Stimulated activated CD8-positive, alpha-beta memory T cell treated with anti-CD3 and anti-CD28 coated beads, Interleukin-12 subunit alpha, Interleukin-12 subunit beta, amount 100 ng/mL, for 4 hours (primary cell): ENCODE results near the gene PDE4B.

Source experiments
- DNase-seq: peaks from one replicate; pipeline ENCODE4 v3.0.0-alpha.2; 2020; ENCODE audit warnings: low read depth

Gene PDE4B

DNA sequence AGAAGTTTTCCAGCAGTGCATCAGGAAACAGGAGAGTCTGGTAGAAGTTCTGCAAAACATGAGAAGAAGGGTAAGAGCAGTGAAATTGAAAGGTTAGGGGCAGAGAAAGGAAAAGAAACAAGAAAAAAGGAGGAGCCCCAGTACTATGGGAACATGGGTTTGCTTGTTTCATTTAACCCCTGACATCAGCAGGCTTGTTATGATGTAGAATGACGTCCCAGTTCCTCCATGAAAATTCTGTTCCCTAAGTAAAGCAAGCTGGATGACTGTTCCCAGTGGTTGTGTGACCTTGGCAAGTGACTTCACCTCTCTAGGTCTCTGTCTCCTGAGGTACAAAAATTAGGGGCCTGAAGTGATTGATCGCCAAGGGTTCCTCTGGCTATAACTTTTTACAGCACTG, 472.6 kb downstream of the PDE4B start:
- no peak for DNase-seq

DNA sequence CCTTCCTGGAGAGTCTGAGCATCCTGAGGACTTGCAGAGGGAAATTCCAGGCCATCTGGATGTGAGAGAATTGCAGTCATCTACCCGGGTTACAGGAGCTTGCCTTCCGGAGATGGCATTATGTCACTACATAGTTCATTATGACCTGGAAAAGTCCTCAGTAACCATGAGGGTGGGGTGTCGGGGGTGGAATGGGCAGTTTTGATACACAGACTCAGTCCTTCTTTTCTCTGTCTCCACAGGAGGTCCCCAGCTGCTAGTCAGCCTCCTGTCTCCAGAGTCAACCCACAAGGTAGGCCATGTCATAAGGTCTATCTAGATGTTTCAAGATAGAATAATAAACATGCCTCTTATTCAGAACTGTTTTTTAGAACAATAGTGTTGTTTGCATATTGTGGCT, 473.1 kb downstream of the PDE4B start:
- no peak for DNase-seq

DNA sequence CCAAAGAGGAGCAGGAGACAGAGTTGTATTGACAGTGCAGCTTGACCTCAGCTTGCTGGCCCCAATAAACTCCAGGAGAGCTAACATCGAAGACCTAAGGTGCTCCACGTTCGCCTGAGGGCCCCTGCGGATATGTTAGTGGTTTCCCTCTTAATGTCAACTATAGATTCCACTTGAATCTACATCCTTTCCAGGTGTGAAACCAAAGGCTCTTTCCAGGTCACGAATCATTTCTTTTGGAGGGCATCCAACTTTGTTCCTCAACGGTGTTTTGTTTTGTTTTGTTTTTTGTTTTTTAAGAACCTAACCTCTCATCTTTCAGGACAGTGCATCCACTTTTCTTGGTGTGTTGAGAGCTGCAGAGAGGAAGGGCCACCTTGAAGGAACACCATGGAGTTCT, 473.7 kb downstream of the PDE4B start:
- no peak for DNase-seq

DNA sequence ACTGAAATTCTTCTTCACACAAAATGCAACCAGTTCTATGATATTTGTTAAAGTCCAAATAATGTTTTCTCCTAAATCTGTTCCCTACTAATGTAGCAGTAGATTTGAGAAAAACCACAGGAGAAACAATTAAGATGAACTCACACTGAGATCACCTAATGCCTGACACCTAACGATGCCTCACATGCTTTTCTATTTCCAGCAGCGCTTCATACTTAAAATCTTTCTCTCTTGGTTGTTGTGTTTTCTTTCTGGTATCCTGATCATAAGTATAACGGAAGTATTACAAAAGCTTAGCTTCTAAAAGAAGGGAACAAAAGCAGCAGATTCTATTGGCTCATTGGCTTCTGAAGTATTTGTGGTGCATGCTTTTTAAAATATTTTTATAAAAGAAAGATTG, 474.1 kb downstream of the PDE4B start:
- no peak for DNase-seq

DNA sequence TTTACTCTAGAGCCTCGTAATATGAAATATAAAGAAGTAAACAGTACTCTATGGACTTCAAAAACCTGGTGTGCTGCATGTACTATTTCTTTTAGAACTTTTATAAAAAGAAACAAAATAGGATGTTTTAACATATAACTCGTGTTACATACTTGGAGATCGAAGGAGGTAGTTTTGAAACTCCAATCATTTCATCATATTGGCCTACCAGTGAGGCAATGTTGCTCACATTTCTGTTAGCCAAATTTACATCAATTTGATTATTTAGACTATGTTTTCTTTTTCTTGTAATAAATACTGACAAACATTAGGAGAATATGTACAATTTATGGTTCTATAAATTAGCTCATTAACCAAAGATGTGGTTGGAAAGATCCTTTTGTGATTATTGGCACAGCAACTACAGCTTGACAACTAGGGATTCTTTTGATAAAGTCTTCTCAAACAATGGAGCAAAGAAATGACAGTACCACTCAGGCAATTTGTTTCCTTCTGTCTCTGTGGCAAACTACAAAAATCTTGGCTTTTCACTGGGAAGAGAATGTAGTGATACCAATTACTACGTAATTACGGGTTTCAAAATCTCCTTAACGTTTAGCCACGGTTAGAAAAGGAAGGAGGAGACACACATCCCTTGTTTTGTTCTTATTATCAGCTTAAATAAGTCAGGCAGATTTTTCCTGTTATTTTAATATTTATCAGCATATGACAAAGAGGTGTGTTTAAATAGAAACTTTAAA, 474.7 kb downstream of the PDE4B start:
- DNase-seq = no peak

DNA sequence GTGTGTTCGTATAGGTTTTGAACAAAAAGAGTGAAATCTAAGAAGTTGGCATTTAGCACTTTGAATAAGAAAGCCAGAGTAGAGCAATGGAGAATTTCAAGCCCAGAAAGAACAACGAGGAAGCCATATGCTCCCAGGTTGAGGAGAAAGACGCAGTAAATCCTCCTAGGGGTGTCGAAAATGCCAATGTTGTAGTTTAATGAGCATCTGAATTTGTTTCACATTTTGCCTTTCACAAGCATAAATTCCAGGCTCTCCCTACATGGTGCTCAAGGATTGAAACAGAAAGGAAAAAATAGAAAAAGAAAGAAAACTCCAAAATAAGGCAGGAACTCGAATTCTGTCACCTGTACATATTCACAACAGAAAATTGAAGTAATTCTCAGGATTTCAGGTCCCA, 476.5 kb downstream of the PDE4B start:
- DNase-seq = no peak

DNA sequence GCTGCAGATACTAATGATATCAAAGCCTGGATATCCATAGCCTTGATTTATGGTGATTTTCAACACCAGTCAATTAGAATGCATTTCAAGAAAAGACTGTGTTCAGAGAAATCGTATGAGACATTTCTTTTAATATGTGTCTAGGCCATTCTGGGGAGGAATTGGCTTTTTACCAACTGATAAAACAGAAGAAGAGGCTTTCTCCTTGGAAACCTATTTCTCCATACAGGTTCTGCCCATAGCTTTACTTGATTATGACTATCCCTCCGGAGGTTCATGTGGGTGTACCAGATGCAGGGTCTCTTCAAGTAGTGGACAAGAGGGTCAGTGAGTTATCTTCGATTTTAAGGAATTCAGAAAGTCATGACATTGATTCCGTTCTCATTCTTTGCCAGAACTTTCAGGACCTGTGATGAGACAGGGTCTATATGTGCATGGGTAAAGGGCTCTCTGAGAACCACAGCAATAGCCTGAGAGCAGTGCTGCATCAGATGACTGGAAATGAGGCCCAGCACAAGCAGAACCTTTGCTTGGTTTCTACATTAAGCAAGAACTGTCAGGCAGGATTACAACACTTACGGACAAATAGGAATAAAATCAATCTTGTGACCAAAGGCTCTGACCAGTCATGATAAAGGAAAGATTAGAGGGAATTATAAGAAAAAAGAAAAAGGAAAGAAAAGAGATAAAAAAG, 477.6 kb downstream of the PDE4B start:
- no peak for DNase-seq

DNA sequence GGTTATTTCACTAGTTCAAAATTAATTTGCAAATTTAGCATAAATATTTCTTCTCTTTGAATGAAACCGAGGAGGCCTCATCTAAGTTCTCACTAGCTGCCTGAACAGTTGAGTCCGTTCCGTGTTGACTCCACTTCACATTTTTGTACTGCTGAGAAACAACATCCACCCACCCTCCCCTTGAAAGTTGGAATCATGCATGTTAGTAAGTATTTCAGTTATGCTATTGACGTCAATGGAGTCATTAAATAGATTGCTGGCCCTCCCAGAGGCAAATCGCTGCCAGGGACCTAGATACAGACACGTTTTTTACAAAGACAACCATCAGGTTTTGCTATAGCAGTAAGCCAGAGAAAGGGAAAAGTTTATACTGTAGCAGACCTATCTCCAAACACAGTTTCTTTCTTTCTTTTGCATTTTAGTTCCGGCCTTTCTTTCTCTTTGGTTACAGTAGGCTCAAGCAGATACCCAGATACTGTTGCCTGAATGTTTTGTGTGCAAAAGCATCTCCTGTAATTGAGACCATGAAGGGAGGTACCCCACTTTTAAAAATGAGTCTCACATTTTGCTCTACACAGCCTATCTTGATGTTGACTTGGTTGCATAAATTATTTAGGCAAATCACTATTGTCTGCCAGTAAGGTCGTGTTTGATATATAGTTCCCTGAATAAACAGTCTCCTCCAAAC, 478.7 kb downstream of the PDE4B start:
- DNase-seq = no peak

DNA sequence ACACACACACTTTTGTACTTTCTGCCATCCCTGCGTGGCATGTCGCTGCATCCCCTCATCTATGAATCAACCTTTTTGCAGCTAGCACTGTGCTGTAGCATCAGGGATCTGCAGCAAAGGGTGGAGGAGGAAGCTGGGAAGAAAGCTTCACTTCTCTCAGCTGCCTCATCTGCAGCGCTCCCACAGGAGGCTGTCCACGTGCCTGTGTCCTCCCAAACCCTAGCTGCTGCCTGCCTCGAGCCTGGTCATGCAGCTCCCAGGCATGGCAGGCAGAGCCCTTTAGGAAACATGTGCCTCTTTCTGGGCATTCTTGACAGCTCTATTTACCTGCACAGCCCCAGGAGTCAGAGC, 479.2 kb downstream of the PDE4B start:
- DNase-seq = no peak

DNA sequence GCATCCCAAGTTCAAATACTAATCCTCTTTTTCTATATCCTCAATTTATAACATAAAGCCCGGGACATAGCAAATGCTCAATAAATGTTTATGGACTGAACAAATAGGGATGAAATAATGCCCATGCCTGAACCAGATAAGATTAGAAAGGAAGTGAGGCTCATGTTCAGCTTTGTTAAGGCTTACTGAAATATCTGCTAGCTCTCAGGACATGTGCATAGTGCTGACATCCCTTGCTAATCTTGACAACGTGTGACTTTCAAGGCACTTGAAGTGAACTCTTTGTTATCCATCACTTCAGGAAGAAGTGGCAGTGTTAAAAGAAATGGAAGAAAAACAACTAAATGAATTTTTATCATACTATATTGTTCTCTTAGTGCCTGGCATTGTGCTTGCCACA, 481.0 kb downstream of the PDE4B start:
- no peak for DNase-seq

DNA sequence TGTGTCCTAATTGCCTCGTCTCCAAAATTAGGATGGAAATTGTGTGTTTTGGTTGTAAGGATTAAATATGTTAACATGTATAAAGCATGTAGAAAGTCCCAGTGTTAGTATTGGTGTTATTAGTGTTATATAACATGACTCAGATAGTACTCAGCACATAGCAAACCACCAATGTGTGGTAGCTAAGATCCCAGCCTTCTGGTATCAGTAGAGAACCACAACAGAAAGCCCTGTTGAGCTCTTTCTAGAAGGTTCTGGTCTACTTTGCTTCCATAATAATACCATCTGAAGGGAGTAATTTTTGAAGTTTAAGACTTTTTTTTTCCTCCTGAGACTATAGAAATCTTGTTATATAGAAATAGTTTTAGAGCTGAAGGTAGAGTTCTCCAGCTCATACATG, 481.9 kb downstream of the PDE4B start:
- no peak for DNase-seq

DNA sequence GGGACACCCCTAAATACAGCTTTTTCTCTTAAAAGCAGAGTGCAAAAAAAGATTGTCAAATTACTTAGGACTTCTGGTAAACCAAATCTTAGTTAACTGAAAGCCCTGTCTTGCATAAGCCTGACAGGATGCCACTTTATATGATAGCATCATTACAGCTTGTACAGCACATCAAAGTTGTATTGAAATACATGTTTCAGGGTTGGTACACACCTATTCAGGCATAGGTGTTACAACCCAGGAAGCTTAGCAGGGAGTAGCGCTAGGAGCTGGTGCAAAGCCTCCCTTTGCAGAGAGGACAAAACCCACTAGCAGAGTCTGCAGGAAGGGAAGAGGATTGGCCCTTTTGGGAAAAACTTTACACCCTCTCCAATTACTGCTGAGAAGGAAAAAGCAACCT, 482.4 kb downstream of the PDE4B start:
- DNase-seq = no peak

DNA sequence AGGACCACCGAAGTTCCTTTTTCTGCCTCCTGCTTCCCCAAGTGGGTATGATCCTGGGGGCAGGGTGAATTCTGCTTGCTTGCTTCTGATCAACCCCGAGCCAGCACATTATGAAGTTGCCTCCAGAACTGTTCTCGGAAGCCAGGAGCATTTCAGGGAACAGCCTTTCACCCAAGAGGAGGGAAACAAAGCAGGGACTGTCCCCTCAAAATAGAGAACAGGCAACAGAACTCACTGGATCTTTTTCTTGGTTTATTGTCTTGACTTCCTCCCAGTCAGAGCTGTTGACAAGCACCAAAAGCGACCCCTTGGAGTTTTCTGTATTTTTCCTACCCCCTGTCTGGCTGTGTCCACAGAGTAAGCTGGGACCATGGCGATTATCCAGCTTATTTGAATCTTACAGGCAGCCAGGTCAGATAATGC, 482.9 kb downstream of the PDE4B start:
- no peak for DNase-seq

DNA sequence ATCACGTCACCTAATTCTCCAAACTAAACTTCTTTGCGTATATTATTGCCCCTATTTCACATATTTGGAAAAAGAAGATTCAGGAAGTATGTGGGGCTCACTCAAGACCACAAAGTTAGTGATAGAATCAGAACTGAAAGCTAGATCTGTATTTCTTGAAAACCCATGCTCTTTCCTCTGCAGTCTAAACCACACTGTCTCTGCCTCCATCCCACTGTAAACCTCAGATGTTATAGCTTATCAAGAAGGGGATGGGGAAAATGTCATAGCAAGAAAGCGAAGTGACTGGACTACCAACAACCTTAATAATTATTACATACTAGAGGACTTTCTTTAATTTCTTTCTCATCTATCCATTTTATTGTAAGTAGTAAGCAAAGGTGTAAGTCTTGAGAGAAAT, 483.5 kb downstream of the PDE4B start:
- DNase-seq = no peak

DNA sequence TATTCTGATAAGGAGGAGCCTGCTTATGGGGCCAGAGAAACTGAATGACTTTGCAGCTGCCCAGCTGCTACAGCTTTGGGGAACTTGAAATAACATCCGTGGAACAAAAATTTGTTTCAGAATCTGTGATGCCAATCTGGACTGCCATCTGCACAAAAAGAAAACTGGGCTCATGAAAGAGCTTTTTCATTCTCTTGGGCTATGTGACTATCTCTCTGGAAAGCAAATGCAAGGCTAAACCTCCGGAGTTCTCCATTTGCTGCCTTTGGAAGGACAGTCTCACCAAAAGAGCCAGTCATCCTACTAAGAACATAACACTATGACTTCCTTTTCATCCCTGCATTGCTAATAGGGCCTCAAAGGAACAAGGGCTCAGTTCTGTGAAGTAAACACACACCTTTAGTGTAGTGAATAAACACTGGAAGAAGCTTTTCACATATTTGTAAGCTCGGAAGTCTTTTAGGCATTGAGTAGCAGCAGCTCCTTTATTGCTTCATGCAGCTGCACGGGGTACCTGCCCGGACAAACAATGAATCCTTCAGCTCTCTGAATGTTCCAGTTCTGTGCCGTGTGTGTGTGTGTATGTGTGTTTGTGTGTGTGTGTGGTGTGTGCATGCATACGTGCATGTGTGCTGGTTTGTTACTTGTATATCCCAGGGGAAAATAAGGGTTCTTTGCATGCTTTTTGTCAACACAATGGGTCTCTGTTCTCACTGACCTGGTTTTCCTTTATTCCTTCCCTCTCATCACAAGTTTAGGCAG, 485.7 kb downstream of the PDE4B start:
- DNase-seq = no peak

DNA sequence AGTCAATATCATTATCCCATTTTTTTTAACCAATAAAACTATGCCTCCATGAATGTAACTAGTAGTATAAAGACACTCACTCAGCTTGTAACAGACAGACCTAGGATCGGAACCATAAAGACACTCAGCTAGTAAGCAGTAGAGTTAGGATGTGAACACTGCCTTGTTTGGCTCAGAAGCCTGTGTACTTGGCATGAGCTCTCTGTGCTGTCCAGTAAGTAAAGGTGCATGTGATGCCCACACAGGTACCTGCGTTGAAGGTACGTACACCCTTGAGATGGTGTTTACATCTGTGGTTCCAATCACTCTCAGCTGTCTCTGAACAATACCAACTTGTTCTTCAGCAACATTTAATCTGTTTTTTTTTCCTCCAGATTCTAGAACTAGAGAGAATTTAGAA, 489.1 kb downstream of the PDE4B start:
- DNase-seq = no peak

DNA sequence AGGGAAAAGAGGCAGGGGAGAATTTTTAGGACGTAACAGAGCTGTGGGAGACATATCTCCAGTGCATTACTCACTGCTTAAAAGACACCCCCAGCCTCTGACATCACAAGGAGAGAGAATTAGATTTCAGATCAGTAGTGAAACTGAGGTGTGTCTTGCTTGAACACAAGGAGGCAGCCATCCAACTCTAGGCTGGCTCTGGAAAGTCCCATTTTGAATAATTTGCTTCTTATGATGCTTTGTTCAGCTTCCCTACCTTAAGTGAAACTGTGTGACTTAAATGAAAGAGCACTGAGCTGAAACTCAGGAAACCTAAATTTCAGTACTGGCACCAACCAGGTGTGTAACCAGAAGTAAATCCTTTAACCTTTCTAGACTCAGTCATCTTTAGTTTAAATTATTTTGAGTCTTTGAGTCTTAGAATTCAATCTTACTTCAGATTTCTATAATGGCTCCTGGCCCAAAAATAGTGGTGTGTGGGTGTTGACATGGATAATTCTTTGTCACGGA, 489.7 kb downstream of the PDE4B start:
- DNase-seq = peak; percentile 27

DNA sequence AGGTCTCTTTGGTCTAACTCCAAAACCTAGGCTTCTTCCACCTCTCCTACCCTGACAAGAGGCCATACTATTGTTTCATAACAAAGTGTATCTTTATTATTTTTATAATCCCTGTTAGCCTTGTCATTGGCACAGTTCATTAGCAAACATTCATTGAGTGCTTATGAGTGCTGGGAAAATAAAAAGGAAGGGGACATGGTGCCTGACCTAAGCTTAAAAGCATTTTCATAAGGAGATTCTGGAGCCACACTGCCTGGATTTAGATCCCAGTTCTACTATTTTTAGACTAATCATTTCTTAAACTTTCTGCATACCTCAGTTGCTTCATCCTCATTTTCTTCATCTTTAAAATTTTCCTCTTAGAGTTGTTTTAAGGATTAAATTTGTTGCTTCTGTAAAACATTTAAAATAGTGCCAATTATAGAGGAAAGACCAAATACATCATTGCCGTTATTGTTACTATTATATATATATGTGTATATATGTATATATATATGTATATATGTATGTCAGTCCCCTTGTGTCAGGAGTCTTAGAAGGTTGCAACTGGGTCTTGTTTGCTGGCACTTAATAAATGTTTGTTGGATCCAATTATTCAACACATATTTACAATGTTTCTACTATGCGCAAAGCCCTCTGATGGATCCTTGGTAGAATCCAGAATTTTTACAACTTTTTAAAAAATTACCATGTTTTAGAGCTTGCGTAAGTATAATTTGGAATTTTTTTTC, 490.4 kb downstream of the PDE4B start:
- DNase-seq = no peak

DNA sequence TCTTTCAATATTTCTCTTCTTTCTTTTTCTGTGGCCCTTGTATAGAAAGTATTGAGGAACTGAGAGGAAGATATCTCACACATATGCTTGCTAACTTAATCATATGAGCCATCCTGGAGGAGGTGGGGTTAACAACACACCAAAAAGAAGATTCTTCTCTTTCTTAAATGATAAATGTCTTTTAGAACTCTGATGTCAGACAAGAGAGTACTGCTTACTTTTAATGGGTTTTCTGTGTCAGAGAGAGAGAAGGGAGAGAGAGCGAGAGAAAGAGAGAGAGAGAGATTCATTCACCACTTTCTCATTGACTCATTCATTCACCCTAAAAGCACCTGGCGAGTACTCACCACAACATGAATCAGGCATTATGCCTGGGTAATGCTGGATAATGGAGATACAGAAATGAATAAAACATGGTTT, 490.9 kb downstream of the PDE4B start:
- no peak for DNase-seq

DNA sequence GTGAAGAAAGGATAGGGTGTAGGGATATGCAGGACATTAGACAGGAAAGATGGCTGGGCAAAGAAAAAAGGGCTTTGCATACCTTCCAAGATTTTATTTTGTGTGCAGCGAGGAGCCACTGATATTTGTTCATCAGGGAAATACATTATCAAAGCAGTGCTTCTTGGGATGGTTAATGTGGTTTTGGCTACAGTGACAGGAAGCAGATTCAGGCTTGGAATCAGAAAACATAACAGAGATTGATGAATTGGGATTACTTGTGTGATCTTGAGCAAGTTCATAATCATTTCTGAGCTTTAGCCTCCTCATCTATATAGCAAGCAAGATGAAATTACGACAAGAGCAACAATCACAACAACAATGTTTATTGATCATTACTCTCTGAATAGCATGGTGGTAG, 492.1 kb downstream of the PDE4B start:
- no peak for DNase-seq

DNA sequence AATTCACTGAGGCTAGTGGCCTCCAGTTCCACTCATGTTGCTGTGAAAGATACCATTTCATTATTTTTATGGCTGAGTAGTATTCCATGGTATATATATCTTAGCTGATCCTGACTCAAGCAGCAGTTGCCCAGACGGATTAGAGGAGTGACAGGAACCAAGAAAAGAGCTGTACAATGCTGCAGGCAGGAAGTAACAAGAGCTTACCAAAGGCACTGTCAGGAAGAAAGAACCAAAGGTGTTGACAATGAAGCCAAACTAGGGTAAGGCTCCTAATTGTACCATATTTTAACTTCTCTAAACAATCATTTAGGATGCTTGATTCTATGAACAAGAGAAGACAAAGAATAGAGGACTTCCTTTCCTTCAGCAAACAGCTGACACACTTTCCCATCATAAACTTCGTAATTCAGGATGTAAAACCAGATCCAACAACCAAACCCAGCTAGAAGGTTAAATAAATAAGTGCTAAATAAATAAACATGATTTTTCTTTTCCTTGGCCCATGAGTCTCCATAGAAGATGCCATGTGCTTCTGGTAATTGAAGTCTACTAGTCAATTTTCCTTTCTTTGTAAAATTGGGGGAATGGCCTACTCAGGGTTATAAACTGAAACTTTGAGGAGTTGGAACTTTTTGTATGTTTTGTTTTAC, 493.0 kb downstream of the PDE4B start:
- no peak for DNase-seq
